HepG2 (cell line): ENCODE measurements around the gene ANKRD12. TPM values are rescaled to one million over a fixed set of nuclear protein-coding genes. Genes with fewer than 3 reads are reported as not detected.

Experiments used
- ARNTL ChIP-seq: sonication (generic); formaldehyde crosslinking; IDR thresholded peaks from 2 replicates; pipeline ENCODE4 v1.4.0; 2020; ENCODE audit warnings: mild to moderate bottlenecking, missing genetic modification reagents
- ATF7 ChIP-seq, 2 experiments: fragments of 450-650 bp in 1 of 2; sonication (generic) in 1 of 2; formaldehyde crosslinking in 1 of 2; IDR thresholded peaks; 2 replicates each; pipeline versions ENCODE4 v1.4.0 to v1.6.1; 2016 to 2020; ENCODE audit warnings: antibody characterized with exemption in 1 of 2, mild to moderate bottlenecking in 1 of 2, missing genetic modification reagents in 1 of 2
- BHLHE40 ChIP-seq: IDR thresholded peaks from 2 replicates; pipeline ENCODE4 v1.6.1; 2011; ENCODE audit warnings: low read length, improper control_type of control experiment
- CHD4 ChIP-seq: fragments of 200-600 bp; sonication (generic); IDR thresholded peaks from 2 replicates; pipeline ENCODE4 v1.7.0; 2017; ENCODE audit warnings: mild to moderate bottlenecking, low read length, borderline replicate concordance
- FOXK1 ChIP-seq: sonication (generic); formaldehyde crosslinking; IDR thresholded peaks from 2 replicates; pipeline ENCODE4 v1.4.0; 2020; ENCODE audit warnings: low read depth, missing genetic modification reagents, borderline replicate concordance
- HES4 ChIP-seq: sonication (generic); formaldehyde crosslinking; IDR thresholded peaks from 2 replicates; pipeline ENCODE4 v1.9.0; 2021; ENCODE audit warnings: mild to moderate bottlenecking, missing genetic modification reagents, borderline replicate concordance
- HMG20A ChIP-seq: IDR thresholded peaks from 2 replicates; pipeline ENCODE4 v1.6.1; 2016; ENCODE audit warnings: borderline replicate concordance
- KLF11 ChIP-seq: IDR thresholded peaks from 2 replicates; pipeline ENCODE4 v1.6.1; 2016; ENCODE audit warnings: missing compliant biosample characterization
- MAFG ChIP-seq: sonication (generic); formaldehyde crosslinking; IDR thresholded peaks from 2 replicates; pipeline ENCODE4 v1.5.1; 2020; ENCODE audit warnings: mild to moderate bottlenecking, missing genetic modification reagents
- NCOA5 ChIP-seq: sonication (generic); formaldehyde crosslinking; IDR thresholded peaks from 2 replicates; pipeline ENCODE4 v1.4.0; 2020; ENCODE audit warnings: missing genetic modification reagents
- SKI ChIP-seq: fragments of 450-650 bp; IDR thresholded peaks from one replicate; pipeline ENCODE4 v1.6.1; 2018; ENCODE audit warnings: mild to moderate bottlenecking; ENCODE audit not compliant: partially characterized antibody
- SRF ChIP-seq: IDR thresholded peaks from 2 replicates; pipeline ENCODE4 v1.6.1; 2011; ENCODE audit warnings: mild to moderate bottlenecking, low read depth, low read length, moderate library complexity
- ZBTB38 ChIP-seq: sonication (generic); formaldehyde crosslinking; IDR thresholded peaks from 2 replicates; pipeline ENCODE4 v1.5.1; 2020; ENCODE audit warnings: mild to moderate bottlenecking, missing genetic modification reagents
- ZIK1 ChIP-seq: sonication (generic); formaldehyde crosslinking; IDR thresholded peaks from 2 replicates; pipeline ENCODE4 v1.5.0; 2020; ENCODE audit warnings: mild to moderate bottlenecking, low read depth, missing genetic modification reagents, borderline replicate concordance
- ZNF20 ChIP-seq: sonication (generic); formaldehyde crosslinking; IDR thresholded peaks from 2 replicates; pipeline ENCODE4 v1.4.0; 2020; ENCODE audit warnings: mild to moderate bottlenecking, moderate library complexity, missing genetic modification reagents
- ZNF224 ChIP-seq: sonication (generic); formaldehyde crosslinking; IDR thresholded peaks from 2 replicates; pipeline ENCODE4 v1.5.0; 2020; ENCODE audit warnings: mild to moderate bottlenecking, missing genetic modification reagents
- ZNF343 ChIP-seq: sonication (generic); formaldehyde crosslinking; IDR thresholded peaks from 2 replicates; pipeline ENCODE4 v1.4.0; 2020; ENCODE audit warnings: mild to moderate bottlenecking, missing genetic modification reagents
- ZNF607 ChIP-seq: sonication (generic); formaldehyde crosslinking; IDR thresholded peaks from 2 replicates; pipeline ENCODE4 v1.5.1; 2020; ENCODE audit warnings: missing genetic modification reagents, mild to moderate bottlenecking, borderline replicate concordance
- ZNF780A ChIP-seq: sonication (generic); formaldehyde crosslinking; IDR thresholded peaks from 2 replicates; pipeline ENCODE4 v1.8.0; 2022; ENCODE audit warnings: mild to moderate bottlenecking, missing genetic modification reagents, moderate library complexity
- polyA plus RNA-seq, 8 experiments: library from polyadenylated mRNA; depleted of rRNA in 3 of 8; stranded (reverse) in 7 of 8; unstranded in 1 of 8; fragments of >200 nt; fragmentation: Illumina TruSeq in 4 of 8; extraction: Trizol in 4 of 8; gene quantifications; 2 replicates each; pipeline versions ENCODE4 v1.2.1 to v1.2.3, GENCODE V29; 2011 to 2016; ENCODE audit warnings: low read depth in 4 of 8, missing spikeins in 1 of 8, mixed read lengths in 1 of 8; ENCODE audit not compliant: insufficient read depth in 1 of 8
- total RNA-seq, 5 experiments: library from RNA; depleted of rRNA; stranded (reverse); fragments of >200 nt; fragmentation: Illumina TruSeq; extraction: Trizol; gene quantifications; 2 replicates each; pipeline ENCODE4 v1.2.3, GENCODE V29; 2016; ENCODE audit warnings: low read depth in 1 of 5
- TF ChIP-seq, protein P1 (sequence below): sonication (generic); formaldehyde crosslinking; conservative IDR thresholded peaks from 2 replicates; pipeline ENCODE4 v1.8.0; 2022; ENCODE audit warnings: missing genetic modification reagents
- TF ChIP-seq, protein P2 (sequence below): sonication (generic); formaldehyde crosslinking; conservative IDR thresholded peaks from 2 replicates; pipeline ENCODE4 v1.4.0; 2020; ENCODE audit warnings: missing genetic modification reagents
- TF ChIP-seq, protein P3 (sequence below): sonication (generic); formaldehyde crosslinking; IDR thresholded peaks from 2 replicates; pipeline ENCODE4 v1.8.0; 2022; ENCODE audit warnings: mild to moderate bottlenecking, missing genetic modification reagents, moderate library complexity

The ANKRD12 gene
- total and polyA plus RNA-seq, 2 of the 13 experiments (the other 11 are each of a cell fraction or from before 2014, with no cell fraction given): 6.0 to 23.2 TPM

DNA sequence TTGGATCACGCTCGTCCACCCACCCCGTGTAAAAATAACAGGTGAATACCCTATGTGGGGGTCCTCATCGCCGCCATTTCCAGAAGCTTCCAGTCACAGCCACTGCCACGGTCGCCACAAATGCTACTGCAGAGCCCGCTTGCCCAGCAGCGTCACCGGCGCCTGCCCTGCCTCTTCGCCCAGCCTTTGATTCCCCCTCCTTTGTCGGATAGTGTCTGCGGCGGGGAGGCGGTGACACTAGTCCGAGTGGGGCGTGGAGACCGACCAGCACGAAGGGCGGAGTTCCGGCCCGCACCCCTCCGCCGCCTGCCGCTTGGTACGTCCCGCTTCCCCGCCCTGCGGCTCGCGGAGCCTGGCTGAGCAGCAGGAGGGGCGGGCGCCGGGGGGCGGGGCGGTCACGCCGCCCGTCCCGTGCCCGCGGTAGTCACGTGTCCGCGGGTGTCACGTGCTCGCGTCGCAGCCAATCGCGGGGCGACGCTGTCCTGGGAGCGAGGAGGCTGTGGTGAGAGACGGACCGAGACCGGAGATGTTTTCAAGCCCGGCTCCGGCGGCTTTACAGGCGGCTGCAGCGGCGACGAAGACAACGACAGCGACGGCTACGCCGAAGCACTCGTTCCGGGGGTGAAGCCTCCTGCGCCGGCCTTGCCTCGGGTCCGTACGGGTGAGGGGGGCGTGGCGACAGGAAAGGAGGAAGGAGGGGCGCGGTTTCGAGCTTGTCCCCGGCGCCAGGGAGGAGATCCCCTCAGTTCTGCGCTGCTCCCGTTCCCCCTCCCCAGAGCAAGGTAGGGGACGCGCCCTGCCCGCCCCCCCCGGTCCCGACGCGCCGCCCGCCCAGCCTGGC, at the start of gene ANKRD12 (continued):
- TF ChIP-seq, protein P1, sequence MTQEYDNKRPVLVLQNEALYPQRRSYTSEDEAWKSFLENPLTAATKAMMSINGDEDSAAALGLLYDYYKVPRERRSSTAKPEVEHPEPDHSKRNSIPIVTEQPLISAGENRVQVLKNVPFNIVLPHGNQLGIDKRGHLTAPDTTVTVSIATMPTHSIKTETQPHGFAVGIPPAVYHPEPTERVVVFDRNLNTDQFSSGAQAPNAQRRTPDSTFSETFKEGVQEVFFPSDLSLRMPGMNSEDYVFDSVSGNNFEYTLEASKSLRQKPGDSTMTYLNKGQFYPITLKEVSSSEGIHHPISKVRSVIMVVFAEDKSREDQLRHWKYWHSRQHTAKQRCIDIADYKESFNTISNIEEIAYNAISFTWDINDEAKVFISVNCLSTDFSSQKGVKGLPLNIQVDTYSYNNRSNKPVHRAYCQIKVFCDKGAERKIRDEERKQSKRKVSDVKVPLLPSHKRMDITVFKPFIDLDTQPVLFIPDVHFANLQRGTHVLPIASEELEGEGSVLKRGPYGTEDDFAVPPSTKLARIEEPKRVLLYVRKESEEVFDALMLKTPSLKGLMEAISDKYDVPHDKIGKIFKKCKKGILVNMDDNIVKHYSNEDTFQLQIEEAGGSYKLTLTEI (CRISPR knock-in tag): no peak
- no peak for TF ChIP-seq NCOA5 (CRISPR knock-in tag)
- peak; percentile 87 for TF ChIP-seq ZNF343 (CRISPR knock-in tag)
- peak; percentile 51 for TF ChIP-seq HMG20A
- TF ChIP-seq SRF: no peak
- TF ChIP-seq ZNF224 (CRISPR knock-in tag): no peak
- TF ChIP-seq BHLHE40: peak; percentile 99
- peak; percentile 59; the same call in 1 of the 2 replicates for TF ChIP-seq ZBTB38 (CRISPR knock-in tag)
- TF ChIP-seq, protein P2, sequence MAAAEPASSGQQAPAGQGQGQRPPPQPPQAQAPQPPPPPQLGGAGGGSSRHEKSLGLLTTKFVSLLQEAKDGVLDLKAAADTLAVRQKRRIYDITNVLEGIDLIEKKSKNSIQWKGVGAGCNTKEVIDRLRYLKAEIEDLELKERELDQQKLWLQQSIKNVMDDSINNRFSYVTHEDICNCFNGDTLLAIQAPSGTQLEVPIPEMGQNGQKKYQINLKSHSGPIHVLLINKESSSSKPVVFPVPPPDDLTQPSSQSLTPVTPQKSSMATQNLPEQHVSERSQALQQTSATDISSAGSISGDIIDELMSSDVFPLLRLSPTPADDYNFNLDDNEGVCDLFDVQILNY (CRISPR knock-in tag): no peak
- no peak for TF ChIP-seq MAFG
- TF ChIP-seq KLF11 (CRISPR knock-in tag): peak; percentile 55; the same call in 1 of the 2 replicates
- peak; percentile 99 for TF ChIP-seq ARNTL (CRISPR knock-in tag)
- no peak; the same call in 1 of the 2 replicates for TF ChIP-seq ZIK1 (CRISPR knock-in tag)
- peak; percentile 58 for TF ChIP-seq HES4 (CRISPR knock-in tag)
- TF ChIP-seq CHD4: no peak
- TF ChIP-seq FOXK1: peak; percentile 53; the same call in 1 of the 2 replicates
- TF ChIP-seq SKI: peak; percentile 76
- TF ChIP-seq ZNF20 (CRISPR knock-in tag): no peak
- no peak; the same call in 1 of the 2 replicates for TF ChIP-seq ZNF607 (CRISPR knock-in tag)
- peak; percentile 67; the same call in 1 of the 2 replicates for TF ChIP-seq ZNF780A (CRISPR knock-in tag)
- TF ChIP-seq ATF7 (IDR thresholded peaks at IDR 0.05): peak; percentile 45
- 0 out of 2 replicates have a peak, but pooled peaks have one; percentile 62 for TF ChIP-seq ATF7 (CRISPR knock-in tag; IDR thresholded peaks at IDR 0.05)
- TF ChIP-seq, protein P3, sequence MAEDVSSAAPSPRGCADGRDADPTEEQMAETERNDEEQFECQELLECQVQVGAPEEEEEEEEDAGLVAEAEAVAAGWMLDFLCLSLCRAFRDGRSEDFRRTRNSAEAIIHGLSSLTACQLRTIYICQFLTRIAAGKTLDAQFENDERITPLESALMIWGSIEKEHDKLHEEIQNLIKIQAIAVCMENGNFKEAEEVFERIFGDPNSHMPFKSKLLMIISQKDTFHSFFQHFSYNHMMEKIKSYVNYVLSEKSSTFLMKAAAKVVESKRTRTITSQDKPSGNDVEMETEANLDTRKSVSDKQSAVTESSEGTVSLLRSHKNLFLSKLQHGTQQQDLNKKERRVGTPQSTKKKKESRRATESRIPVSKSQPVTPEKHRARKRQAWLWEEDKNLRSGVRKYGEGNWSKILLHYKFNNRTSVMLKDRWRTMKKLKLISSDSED (CRISPR knock-in tag): no peak
